Stimulated activated CD8-positive, alpha-beta memory T cell treated with anti-CD3 and anti-CD28 coated beads, Interleukin-15, amount 100 ng/mL, for 1 hour (primary cell): Measurements from ENCODE around the gene JPH2.
"Not testable (repeated sequence)": the region's sequence is repeated elsewhere in the genome, so short reads cannot be mapped to it uniquely, and the experiment has no call there.

Source experiments
- DNase-seq: peaks from one replicate; pipeline ENCODE4 v3.0.0-alpha.2; 2020; ENCODE audit warnings: low read depth

JPH2 gene

DNA sequence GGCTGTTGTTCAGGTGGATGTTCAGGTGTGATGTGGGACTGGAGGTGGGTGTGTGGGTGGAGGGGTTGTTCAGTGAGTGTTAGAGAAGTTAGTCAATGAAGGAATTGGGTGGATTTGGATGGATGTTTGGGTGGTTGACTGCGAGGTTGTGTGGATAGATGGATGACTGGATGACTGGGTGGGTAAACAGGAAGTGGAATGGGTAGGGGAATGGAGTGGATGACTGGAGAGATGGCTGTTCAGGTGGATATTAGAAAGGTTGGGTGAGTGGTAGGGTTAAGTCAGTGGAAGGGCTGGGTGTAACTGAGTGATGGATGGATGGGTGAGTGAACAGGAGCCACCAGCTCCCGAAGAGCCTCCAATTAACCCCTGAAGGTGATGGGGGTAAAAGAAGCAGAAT is 27.9 kb downstream of the JPH2 start:
- no peak for DNase-seq

DNA sequence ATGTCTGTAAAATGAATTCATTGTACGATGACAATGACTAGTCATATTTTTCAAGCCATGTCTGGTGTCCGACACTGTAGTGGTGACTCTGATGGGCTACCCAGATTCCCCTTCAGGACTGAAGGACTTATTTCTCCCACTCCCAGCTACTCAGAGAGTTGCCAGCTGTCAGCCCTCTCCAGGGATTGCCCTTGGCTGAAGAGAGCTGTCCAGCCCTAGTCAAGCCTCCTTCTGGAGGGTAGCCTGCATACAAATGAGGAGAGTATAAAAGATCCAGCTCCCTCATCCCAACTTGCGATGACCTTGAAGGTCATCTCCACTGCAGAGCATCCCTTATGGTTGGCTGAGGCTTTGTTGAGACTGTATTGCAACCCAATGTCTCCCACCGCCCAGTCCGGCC is 29.9 kb downstream of the JPH2 start:
- no peak for DNase-seq

DNA sequence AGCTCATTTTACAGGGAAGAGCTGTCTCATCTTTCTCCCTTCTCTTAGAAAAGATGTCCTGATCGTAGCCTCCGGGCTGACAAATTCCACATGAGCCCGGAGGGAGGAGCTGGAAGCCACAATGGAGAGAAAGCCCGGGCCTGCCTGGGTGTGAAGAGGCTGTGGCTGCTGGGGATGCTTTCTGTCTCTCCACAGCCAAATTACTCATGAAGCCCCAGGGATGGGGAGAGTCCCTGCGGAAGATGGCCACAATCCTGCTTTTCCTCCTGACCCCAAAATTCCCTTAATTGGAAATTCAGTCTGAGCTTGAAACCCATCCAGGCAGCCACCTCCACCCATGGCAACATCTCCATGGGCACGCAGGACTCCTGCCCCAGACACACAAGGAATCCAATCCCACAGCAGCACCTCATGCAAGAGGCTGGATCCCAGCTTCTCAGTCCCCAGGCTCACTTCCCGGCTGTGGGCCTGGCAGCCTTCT is 32.4 kb downstream of the JPH2 start:
- no peak for DNase-seq

DNA sequence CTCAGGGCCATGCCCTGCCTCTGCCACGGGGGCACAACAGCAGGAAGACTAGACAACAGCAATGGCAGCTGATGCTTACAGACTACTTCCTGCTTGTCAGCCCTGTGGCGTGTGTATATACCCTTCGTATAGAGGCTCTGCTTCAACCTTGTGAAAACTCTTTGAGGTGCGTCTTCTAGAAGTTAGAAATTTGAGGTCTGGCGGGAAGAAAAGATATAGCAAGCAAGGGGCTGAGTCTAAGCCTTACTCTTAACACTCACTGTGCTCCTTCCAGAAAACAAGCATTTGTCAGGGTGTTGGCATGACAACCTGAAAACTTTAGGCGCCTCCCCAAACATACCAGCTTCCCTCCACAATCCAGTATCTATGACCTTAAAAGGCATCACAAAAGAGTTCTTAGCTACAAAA is 33.3 kb downstream of the JPH2 start:
- DNase-seq, result no peak

DNA sequence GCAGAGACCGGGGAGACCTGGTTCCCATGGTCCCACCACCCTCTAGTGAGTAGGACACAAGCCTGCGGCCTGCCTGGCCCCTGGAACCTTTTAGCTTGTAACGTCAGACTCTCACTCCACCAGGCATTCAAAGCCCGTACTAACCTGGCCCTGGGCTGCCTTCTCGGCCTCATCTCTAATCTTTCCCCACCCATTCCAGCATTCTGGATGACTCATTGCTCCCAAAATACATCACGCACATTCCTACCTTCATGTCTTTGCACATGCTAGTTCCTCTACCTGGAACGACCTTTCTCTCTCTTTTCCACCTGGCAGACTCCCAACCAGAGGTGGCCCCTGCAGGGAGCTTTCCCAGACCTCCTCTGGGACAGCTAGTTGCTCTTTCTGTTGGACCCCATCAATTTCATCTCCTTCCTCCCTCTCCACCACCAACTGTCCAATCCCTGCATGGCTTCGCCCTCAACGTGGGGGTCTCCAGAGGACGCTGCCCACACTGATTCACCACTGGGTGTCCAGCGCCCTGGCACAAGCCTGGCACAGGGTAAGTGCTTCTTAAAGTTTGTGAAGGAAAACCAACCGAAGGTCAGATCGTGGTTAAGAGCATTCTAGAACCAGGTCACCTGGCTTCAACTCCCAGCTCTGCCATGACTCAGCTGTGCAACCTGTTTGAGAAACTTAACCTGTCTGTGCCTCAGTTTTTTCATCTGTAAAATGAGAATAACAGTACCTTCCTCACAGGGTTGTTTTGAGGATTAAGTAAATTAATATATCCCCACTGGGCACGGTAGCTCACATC is 35.2 kb downstream of the JPH2 start:
- no peak for DNase-seq

DNA sequence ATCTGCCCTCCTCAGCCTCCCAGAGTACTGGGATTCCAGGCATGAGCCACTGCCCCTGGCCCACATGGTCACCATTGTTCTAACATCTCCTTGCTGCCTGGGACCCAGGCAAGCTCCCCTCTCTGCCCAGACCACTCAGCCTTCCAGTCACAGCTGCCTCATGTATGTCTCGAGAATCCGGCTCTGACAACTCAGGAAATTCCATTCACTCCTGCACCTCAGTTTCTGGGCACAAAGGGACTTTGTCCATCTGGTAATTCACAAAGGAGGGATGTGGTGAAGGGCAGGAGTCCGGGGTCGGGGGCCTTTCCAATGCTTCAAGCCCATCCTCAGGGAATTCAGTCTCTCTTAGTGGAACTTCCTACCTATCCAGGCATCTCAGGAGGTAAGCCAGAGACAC is 40.7 kb downstream of the JPH2 start:
- DNase-seq, result no peak

DNA sequence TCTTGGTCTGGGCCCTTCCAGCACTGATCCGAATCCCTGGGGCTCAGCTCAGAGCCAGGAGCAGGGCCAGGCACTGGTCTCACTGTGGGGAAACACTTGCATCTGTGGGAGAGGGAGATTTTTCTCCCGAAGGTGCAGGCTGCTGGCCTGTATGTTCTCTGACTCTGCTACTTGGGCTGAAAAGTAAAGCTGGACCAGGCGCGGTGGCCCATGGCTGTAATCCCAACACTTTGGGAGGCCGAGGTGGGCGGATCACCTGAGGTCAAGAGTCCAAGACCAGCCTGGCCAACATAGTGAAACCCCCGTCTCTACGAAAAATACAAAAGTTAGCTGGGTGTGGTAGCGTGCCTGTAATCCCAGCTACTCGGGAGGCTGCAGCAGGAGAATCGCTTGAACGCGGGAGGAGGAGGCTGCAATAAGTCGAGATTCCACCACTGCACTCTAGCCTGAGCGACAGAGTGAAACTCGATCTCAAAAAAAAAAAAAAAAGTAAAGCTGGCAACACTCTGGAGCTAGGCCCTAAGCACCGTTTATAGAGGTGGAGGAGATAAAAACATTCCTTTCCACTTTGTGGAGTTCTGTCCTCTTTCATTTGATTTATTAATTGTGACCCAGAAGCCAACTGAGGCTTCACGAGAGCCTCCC is 41.7 kb downstream of the JPH2 start:
- DNase-seq, result no peak

DNA sequence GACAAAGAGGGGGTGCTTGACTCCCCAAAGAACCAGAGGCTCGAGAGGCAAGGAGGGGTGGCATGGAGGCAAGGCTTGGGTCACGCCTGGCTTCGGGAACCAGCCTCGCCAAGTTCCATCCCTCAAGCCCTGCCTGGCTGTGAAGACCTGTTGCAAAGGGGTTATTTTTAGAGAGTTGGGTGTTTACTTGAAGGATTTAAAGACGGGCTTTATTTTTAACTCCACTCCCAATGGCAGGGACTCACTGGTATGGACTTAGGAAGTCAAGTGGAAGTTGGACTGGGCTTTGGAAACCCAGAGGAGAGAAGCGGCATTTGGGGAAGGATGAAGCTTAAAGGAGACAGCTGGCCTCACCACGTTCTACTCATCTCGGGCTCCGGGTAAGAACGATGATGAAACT is 43.1 kb downstream of the JPH2 start:
- no peak for DNase-seq

DNA sequence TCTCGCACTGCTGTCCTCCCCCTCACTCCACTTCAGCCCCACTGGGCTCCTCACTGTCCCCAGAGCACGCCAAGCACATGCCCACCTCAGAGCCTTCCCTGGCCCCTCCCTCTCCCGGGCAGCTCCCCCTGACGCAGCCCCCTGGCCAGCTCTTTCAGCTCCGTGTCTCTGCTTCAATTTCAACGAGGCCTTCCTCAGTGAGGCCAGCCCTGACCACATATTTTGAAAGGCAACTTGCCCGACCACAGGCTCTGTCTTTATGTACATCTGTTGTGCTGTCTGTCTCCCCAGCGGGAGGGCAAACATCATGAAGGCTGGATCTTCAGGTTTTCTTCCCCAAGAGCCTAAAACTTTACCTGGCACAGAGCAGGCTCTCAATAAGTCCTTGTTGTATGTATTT is 44.6 kb downstream of the JPH2 start:
- no peak for DNase-seq

DNA sequence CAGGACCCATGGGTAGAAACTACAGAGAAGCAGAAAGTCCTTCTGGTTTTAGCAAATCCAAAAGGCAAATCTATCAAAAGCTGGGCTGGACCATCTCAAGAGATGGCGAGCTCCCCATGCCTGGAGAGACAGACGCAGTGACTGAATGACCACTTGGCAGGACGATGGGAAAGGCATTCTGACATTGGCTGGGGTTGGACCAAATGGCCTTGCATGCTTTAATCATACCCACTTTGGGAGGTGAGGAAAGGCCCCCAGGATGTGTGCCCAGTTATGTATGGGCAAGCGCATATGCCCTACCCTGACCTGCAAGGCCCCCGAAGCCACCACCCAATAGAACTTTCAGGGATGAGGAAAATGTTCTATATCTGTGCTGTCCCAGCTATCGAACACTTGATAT is 45.1 kb downstream of the JPH2 start:
- DNase-seq, result no peak

DNA sequence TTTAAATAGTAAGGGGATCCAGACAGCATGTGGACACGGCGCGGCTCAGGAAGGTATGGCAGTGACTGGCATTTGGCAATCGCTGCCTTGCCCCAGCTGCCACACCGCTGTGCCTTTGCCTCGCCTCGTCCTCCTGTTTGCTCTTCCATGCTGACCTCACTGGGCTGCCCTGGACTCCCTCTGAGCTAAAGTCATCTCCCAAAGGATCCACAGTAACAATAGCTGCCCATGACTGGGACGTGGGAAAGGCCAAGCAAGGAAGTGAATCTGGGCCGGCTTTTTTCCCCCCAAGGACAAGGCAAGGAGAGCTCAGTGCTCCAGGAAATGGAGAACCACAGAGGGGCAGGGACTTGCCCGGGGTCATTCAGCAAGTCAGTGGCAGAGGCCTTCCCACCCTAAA is 48.1 kb downstream of the JPH2 start:
- DNase-seq, result no peak

DNA sequence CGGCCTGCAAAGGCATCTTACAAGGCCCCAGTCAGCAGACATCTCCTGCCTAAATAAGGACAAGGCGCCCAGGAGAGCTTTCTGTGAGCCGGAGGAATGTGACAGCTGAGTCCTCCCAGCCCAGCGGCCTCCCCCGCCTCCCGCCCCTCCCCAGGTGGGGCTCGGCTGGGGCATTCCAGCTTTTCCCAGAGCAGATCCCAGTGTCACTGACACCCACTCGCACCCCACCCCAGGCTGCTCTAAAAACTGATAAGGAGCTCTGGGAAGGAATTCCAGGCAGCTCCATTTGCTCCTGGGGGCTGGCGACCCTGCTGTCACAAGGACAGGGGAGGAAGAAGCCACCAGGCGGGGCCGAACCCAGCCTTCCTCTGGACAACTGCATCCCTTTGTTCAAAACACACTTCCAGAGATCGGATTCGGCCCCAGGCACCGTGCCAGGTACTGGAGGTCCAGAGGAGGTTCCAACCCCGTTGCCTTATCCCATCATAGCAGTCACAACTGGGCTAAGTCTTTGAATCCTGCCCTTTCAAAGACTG is 49.7 kb downstream of the JPH2 start:
- no peak for DNase-seq

DNA sequence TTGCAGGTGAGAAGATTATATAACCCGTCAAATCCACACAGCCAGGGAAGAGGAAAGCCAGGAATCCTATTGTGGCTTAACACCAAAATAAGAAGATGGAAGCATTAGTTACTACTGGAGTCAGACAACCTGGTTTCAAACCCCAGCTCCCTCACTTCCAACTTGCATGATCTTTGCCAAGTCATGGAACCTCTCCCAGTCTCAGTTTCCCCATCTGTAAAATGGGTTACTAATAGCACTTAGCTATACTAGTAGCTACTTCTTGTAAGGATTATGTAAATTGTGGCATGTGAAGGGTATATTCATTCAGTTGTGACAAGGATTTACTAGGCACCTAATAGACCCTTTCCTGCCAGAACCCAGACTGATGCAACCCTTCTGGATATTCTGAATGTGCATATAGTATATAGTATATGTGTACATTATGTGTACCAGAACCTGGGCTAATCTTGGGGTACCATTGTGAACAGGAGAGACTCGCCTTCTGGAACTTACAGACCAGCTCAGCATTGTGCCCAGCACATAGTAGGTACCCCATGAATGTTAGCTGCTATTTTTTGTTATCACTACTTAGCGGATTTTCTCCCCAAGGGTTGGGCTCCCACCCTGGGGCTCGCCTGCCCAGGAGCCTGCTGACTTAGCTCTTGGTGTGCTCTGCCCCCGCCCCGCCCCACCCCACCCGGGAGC is 50.3 kb downstream of the JPH2 start:
- DNase-seq, result no peak

DNA sequence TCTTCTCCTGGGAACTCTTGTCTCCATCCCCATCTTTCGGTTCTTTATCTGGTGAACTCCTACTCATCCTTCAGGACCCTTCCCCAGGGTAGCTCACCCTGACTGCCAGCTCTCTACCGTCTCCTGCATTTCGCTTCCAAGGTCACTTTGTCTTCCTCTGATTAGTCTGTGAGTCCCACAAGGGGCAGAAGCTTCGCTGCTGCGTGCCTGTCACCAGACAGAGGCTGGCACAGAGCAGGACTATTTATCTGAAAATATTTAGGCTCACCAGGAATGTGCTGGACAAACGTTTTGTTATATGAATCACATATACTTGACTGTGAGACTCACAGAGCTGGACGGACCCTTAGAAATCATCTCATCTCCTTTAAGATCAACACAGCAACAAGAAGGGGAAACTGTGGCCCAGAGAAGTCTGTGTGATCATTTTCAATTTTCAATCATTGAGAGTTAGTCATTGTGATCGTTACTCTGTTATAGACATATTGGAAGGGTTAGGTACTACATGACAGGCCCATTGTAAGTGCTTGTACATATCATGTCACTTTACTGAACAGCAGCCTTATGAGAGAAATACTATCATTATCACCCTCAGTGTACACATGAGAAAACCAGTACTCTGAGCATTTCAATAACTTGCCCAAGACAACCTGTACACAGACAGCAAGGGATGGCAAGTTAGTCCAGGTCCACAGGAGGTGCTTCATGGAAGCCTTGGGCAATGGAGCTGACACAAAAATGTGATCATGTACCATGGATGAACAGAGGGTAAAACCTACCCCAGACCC is 51.4 kb downstream of the JPH2 start:
- no peak for DNase-seq

DNA sequence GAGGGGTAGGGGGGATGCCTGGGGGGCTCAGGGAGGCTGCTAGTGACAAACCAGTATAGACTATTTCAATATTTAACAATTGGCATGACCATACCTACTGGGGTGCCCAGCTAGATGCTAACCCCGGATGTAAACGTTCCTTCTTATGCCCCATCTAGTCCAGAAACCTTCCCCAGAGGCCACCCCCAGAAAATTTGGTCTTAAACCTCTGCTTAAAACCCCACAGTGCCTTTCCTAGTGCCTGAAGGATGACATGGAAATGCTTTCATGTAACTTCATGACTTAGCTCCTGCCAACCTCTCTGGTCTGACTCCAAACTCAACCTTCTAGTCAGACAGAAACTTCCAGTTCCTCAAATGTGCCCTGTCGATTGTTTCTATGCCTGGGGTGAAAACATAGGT is 52.0 kb downstream of the JPH2 start:
- DNase-seq, result no peak

DNA sequence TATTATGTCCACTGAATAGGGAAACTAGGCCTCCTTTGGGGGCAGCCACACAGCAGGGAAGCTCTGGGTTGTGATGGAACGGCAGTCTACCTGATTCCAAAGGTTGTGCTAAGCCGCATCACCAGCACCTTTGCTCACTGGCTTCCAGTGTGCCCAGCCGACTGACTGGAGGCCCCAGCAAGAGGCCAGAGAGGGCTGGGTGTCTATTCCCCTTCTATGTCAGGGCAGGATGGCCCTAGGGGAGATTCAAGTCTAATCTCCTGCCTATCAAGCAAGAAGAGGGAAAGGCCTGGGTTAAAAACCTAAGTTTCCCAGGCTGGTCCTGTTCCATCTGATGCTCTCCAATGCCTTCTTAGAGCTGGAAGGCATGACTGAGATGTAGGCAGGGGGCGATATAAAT is 53.6 kb downstream of the JPH2 start:
- no peak for DNase-seq

DNA sequence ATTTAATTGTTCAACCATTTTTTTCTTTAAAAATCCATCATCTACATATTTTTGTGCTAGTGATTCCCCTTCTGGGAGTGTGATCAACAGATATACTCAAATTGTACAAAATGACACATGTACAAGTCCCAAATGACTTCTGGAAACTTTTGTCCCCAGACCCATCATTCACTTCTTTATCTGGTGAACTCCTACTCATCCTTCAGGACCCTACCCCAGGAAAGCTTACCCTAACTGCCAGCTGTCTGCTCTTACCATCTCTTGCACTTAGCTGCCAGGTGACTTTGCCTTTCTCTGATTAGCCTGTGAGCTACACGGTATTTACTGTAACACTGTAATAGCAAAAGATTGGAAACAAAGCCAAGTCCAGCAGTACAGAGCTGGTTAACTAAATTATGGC is 55.3 kb downstream of the JPH2 start:
- DNase-seq, result no peak

DNA sequence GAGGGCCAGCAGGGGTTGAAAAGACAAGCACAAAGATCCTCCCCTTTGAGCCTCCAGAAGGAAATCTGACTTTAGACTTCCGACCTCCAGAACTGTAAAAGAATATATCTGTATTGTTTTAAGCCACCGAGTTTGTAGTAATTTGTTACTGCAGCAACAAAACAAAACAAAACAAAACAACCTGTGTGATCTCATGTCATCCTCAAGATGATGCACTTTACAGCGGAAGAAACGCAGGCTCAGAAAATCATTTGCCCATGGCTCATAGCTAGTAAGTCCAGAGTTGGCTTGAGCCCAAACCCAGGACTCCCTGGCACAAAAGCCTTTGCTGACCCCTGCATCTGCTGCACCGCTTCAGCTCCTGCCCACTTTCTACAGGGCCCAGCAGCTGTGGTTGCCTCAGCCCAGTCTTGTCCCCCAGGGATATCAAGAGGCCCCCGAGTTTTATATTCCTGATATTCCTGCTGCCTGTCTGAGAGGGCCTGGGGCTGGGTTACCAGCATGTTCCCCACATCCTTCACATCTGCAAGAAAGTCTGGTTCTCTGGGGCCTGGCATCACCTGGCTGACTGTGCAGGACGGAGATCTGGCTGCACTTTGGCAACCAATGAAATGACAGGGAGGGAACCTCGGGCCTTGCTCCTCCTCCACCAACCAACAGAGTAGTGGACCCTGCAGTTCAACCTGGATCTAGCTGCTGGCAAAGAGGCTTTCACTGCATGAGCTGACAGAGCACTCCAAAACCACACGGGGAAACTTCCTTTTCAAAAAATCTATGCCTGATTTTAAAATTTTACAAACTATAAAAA is 56.9 kb downstream of the JPH2 start:
- DNase-seq, result no peak

DNA sequence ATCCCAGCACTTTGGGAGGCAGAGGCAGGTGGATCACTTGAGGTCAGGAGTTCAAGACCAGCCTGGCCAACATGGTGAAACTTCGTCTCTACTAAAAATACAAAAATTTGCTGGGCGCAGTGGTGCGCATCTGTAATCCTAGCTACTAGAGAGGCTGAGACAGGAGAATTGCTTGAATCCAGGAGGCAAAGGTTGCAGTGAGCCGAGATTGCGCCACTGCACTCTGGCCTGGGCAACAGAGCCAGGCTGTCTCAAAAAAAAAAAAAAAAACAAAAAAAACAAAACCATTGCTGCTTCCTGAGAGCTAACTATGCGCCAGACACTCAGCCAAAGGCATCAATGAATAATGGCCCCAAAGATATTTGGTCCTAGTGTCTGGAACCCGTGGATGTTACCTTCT is 57.7 kb downstream of the JPH2 start:
- DNase-seq, result not testable (repeated sequence)

DNA sequence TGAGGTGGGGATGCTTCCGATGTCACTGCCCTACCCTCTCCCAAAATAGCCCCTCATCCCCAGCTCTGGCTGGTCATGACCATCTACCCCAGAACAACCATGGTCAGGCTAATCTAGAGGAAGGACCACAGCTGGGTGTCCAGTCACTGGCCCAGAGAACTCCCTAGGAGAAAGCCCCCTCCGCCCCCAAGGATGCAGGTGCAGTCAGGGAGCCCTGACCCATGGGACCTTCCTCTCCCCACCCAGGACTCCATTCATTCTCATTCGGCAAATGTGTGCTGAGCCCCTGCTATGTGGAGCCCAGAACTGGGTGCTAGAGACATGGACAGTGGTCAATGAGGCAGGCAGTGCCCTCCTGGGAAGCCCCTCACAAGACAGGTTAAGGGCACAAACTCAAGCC is 60.5 kb downstream of the JPH2 start:
- DNase-seq, result no peak
